ENCODE results near the gene GIMD1.

Gene GIMD1

GRCh38 chr4:106314960-106315359, 53.6 kb downstream of the GIMD1 start:
- no peak for DNase-seq (ENCODE audit: low spot score)

- no peak for DNase-seq (ENCODE audit: low spot score)
Observed at GRCh38 chr4:106312997-106313522, 55.5 kb downstream of the GIMD1 start.

GRCh38 chr4:106312377-106312776, 56.2 kb downstream of the GIMD1 start:
- DNase-seq (ENCODE audit: low spot score): no peak

Measured in pons (tissue), 1 donor.